Endothelial cell of umbilical vein (primary cell): ENCODE measurements around the gene PDE1A. TPM values are rescaled to one million over a fixed set of nuclear protein-coding genes. Genes with fewer than 3 reads are reported as not detected.

Experiments
- BruUV-seq: library from RNA; stranded (reverse); fragments of 400-500 nt; replicated peaks from 2 replicates; lab custom pipeline; 2021; lab: Mats Ljungman, UMichigan
- CTCF ChIA-PET: fragments of 300-600, 350-600 bp; sonication (Branson Sonifier 250); formaldehyde crosslinking; loops from one replicate; lab custom pipeline; 2021; ENCODE audit warnings: antibody characterized with exemption, inconsistent platforms; lab: Charles Lee
- POLR2A ChIA-PET: fragments of 300-600, 350-600 bp; sonication (Branson Sonifier 250); formaldehyde crosslinking; loops from one replicate; lab custom pipeline; 2021; ENCODE audit warnings: antibody characterized with exemption, inconsistent platforms; lab: Charles Lee
- DNase-seq: peaks from one replicate; pipeline ENCODE4 v3.0.0-alpha.2; 2011; ENCODE audit warnings: low read depth, low spot score
- FAIRE-seq: peaks from 2 replicates; lab custom pipeline; 2011; peaks lifted over from hg19 to GRCh38; lab: Jason Lieb, UNC
- H2AFZ ChIP-seq: 2 replicates; pipeline ENCODE4 v1.6.0; 2012; ENCODE audit warnings: low read depth, low read length, control low read depth, inconsistent platforms
- H3K27ac ChIP-seq: 2 replicates; pipeline ENCODE4 v1.5.1; 2011; ENCODE audit warnings: low read depth, mild to moderate bottlenecking, control low read depth, low read length, moderate library complexity; ENCODE audit not compliant: insufficient read depth
- H3K27me3 ChIP-seq, 2 experiments: 2 replicates each; pipeline versions ENCODE4 v1.6.0 to v1.6.1; 2011; ENCODE audit warnings: low read length in 2 of 2, mixed read lengths in 1 of 2; ENCODE audit not compliant: control insufficient read depth in 2 of 2, insufficient read depth in 2 of 2
- H3K36me3 ChIP-seq, 2 experiments: 2 replicates in 1 of 2; 3 replicates in 1 of 2; pipeline ENCODE4 v1.5.1; 2011; ENCODE audit warnings: low read length in 2 of 2, mild to moderate bottlenecking in 1 of 2, moderate library complexity in 1 of 2; ENCODE audit not compliant: control insufficient read depth in 2 of 2, insufficient read depth in 2 of 2; ENCODE audit errors: extremely low read depth in 1 of 2
- H3K4me1 ChIP-seq: 3 replicates; pipeline ENCODE4 v1.5.1; 2011; ENCODE audit warnings: mild to moderate bottlenecking, low read length; ENCODE audit not compliant: control insufficient read depth, insufficient read depth; ENCODE audit errors: extremely low read depth
- H3K4me2 ChIP-seq: 2 replicates; pipeline ENCODE4 v1.6.1; 2011; ENCODE audit warnings: low read length, control low read depth, mixed read lengths; ENCODE audit not compliant: insufficient read depth
- H3K4me3 ChIP-seq, 3 experiments: fragments of 200-600 bp in 1 of 3; sonication (generic), shearing (Covaris generic) in 1 of 3; replicated peaks in 1 of 3; 2 replicates each; pipeline ENCODE4 v1.5.1; 2011 to 2016; ENCODE audit warnings: control low read depth in 3 of 3, low read length in 3 of 3, mild to moderate bottlenecking in 2 of 3, inconsistent platforms in 1 of 3, low read depth in 1 of 3, moderate library complexity in 1 of 3; ENCODE audit not compliant: insufficient read depth in 1 of 3
- H3K79me2 ChIP-seq: 2 replicates; pipeline ENCODE4 v1.6.0; 2012; ENCODE audit warnings: low read length, inconsistent platforms; ENCODE audit not compliant: control insufficient read depth, insufficient read depth
- H3K9ac ChIP-seq: replicated peaks from 2 replicates; pipeline ENCODE3; 2011; ENCODE audit warnings: low read length, control low read depth; ENCODE audit not compliant: insufficient read depth; ENCODE audit errors: extremely low read depth
- H3K9me1 ChIP-seq: replicated peaks from 3 replicates; pipeline ENCODE4 v1.6.0; 2011; ENCODE audit warnings: mild to moderate bottlenecking, low read length; ENCODE audit not compliant: control insufficient read depth, insufficient read depth; ENCODE audit errors: extremely low read depth
- H3K9me3 ChIP-seq: replicated peaks from 2 replicates; pipeline ENCODE4 v1.5.1; 2012; ENCODE audit warnings: low read length, inconsistent platforms; ENCODE audit not compliant: control insufficient read depth, insufficient read depth
- H4K20me1 ChIP-seq: replicated peaks from 2 replicates; pipeline ENCODE3; 2011; ENCODE audit warnings: mild to moderate bottlenecking, low read length; ENCODE audit not compliant: control insufficient read depth, insufficient read depth; ENCODE audit errors: extremely low read depth
- CTCF ChIP-seq, 2 donors: IDR thresholded peaks; 1 replicate in 1 of 2; 2 replicates in 1 of 2; pipeline ENCODE4 v1.5.1; 2011; ENCODE audit warnings: low read length in 2 of 2, mild to moderate bottlenecking in 2 of 2, moderate library complexity in 2 of 2, control low read depth in 1 of 2, inconsistent platforms in 1 of 2, low read depth in 1 of 2; ENCODE audit not compliant: insufficient read depth in 1 of 2; ENCODE audit errors: extremely low read depth in 1 of 2
- EZH2 ChIP-seq: IDR thresholded peaks from 2 replicates; pipeline ENCODE4 v1.6.1; 2012; ENCODE audit warnings: borderline replicate concordance, low read depth, mild to moderate bottlenecking, moderate library complexity, low read length, inconsistent platforms; ENCODE audit not compliant: severe bottlenecking
- MAX ChIP-seq: IDR thresholded peaks from 2 replicates; pipeline ENCODE4 v1.6.1; 2011; ENCODE audit not compliant: insufficient read depth, insufficient read length
- MYC ChIP-seq: IDR thresholded peaks from one replicate; pipeline ENCODE4 v1.6.1; 2011; ENCODE audit warnings: mild to moderate bottlenecking, low read depth, low read length
- POLR2AphosphoS5 ChIP-seq: IDR thresholded peaks from 2 replicates; pipeline ENCODE4 v1.6.1; 2012; ENCODE audit warnings: low read depth, mild to moderate bottlenecking, control low read depth, low read length, moderate library complexity; ENCODE audit not compliant: insufficient read depth
- dilution Hi-C: fragments of 300-500 bp; cut with MboI; formaldehyde crosslinking; loops from one replicate; pipeline ENCODE4 v1.15.0; 2019; ENCODE audit warnings: low sequenced_read_pairs; ENCODE audit not compliant: extremely low pct_ligation_motif_present
- intact Hi-C: fragments of 100-400 bp; cut with micrococcal nuclease; formaldehyde crosslinking; loops from one replicate; pipeline ENCODE4 v1.10.0; 2022
- polyA plus RNA-seq, 4 experiments: library from polyadenylated mRNA; depleted of rRNA in 3 of 4; stranded (reverse) in 3 of 4; unstranded in 1 of 4; fragments of >200 nt; gene quantifications; 2 replicates each; pipeline versions ENCODE4 v1.2.1 to v1.2.3, GENCODE V29; 2011 to 2012; ENCODE audit warnings: missing spikeins in 1 of 4
- total RNA-seq: library from RNA; stranded (reverse); gene quantifications from 2 replicates; pipeline ENCODE4 v1.2.3, GENCODE V29; 2021

PDE1A gene
- total and polyA plus RNA-seq, 2 donors (not counting 3 experiments of a cell fraction or from before 2014, with no cell fraction given): 0.43 to 0.49 TPM

- BruUV-seq: no TSS peak
- Histone ChIP-seq H3K4me1 (no peaks in the 10 kb centered on the region), H3K9ac (no peak overlapping the region), H3K36me3 (no peaks in the 10 kb centered on the region), H3K4me2 (no peak overlapping the region), H3K4me3 (no peak overlapping the region), H3K27me3 (no peaks in the 10 kb centered on the region), H3K79me2 (no peaks in the 10 kb centered on the region), H3K9me1 (no peaks in the 10 kb centered on the region), H3K9me3 (no peaks in the 10 kb centered on the region), H2AFZ (no peak overlapping the region), H3K27ac (no peak overlapping the region), H4K20me1 (no peaks in the 10 kb centered on the region)
- intact Hi-C loops: no loop called here
- POLR2A ChIA-PET: no interaction called here
- CTCF ChIA-PET: no interaction called here
- dilution Hi-C loops: no loop called here
- no peak for TF ChIP-seq POLR2AphosphoS5
- DNase-seq (no peak), FAIRE-seq (no peak)
These were observed 174.3 kb downstream of the PDE1A start for GRCh38 chr2:182252534-182252933.

- dilution Hi-C loops: no loop called here
- FAIRE-seq: no peak
- CTCF ChIA-PET: interaction anchor here (1.5 to 1.6 kb wide), 2 partner anchors 8 to 9 kb away, joined by 3 to 5 read pairs; no protein-coding TSS in a partner anchor
These were observed 177.9 kb downstream of the PDE1A start for GRCh38 chr2:182248898-182249297.

More at GRCh38 chr2:182248898-182249297, 177.9 kb downstream of the PDE1A start:
- H3K9me1 ChIP-seq: no peaks in the 10 kb centered on the region
- H3K27ac ChIP-seq: no peak overlapping the region
- H3K4me3 ChIP-seq: no peak overlapping the region
- no peak for DNase-seq
- no peaks in the 10 kb centered on the region for H3K9me3 ChIP-seq
- POLR2A ChIA-PET: no interaction called here
- H3K4me2 ChIP-seq: no peak overlapping the region
- no peak overlapping the region for H3K9ac ChIP-seq
- no peaks in the 10 kb centered on the region for H4K20me1 ChIP-seq
- intact Hi-C loops: no loop called here
- no peaks in the 10 kb centered on the region for H3K79me2 ChIP-seq
- H3K27me3 ChIP-seq: no peaks in the 10 kb centered on the region
- TF ChIP-seq MAX: no peak
- TF ChIP-seq MYC: no peak
- TF ChIP-seq CTCF (IDR thresholded peaks at IDR 0.05; ENCODE audit: extremely low read depth in 1 of 2, insufficient read depth in 1 of 2, low read depth in 1 of 2, low read length in 2 of 2): no peak
- no peak for TF ChIP-seq POLR2AphosphoS5
- TF ChIP-seq EZH2: no peak
- no peaks in the 10 kb centered on the region for H3K4me1 ChIP-seq
- H2AFZ ChIP-seq: no peak overlapping the region
- BruUV-seq: no TSS peak
- no peaks in the 10 kb centered on the region for H3K36me3 ChIP-seq
